ENCODE results near the gene CLK4.

- TF ChIP-seq CTCF (IDR thresholded peaks at IDR 0.05 in 4 of 5, conservative IDR thresholded peaks at IDR 0.05 in 1 of 5): no peak
- no peak for TF ChIP-seq POLR2A (IDR thresholded peaks at IDR 0.05)
These were observed 44.8 kb upstream of the CLK4 start for GRCh38 chr5:178671602-178672144.

Data from gastrocnemius medialis (tissue), 4 donors.